Measurements from ENCODE around the gene RAB37. TPM values are rescaled to one million over a fixed set of nuclear protein-coding genes. Genes with fewer than 3 reads are reported as not detected.

RAB37 gene
- total and polyA plus RNA-seq, 7 experiments from 2014 or later: 23.6 to 58.5 (median 30.7) TPM

GRCh38 chr17:74745548-74746177, 8.6 kb downstream of the RAB37 start:
- ATAC-seq (no peak), DNase-seq (no peak)
- CTCF ChIA-PET: interaction anchor here (0.6 to 4.7 kb wide), 17 partner anchors 9 to 1154 kb away, joined by 3 to 56 read pairs (median 7); partner anchors contain the start of genes GRIN2C, NAT9 and RAB37
- no peaks in the 10 kb centered on the region for H3K27me3 Mint-ChIP-seq
- Histone ChIP-seq H3K36me3 (ENCODE audit: control insufficient read depth in 2 of 3, insufficient read depth in 3 of 3, low read length in 3 of 3) (peaks cover 0 to 16% (median 0%) of the 10 kb centered on the region in 3 experiments), H3K27ac (ENCODE audit: low read depth, low read length) (no peak overlapping the region), H3K4me3 (ENCODE audit: low read length) (no peak overlapping the region), H3K27me3 (ENCODE audit: control insufficient read depth in 2 of 2, insufficient read depth in 2 of 2, low read length in 2 of 2) (no peaks in the 10 kb centered on the region), H3K9me3 (ENCODE audit: control insufficient read depth in 2 of 3, low read length in 3 of 3) (no peaks in the 10 kb centered on the region), H3K4me1 (ENCODE audit: control insufficient read depth in 2 of 2, insufficient read depth in 2 of 2, low read length in 2 of 2) (peaks cover 60 to 64% of the 10 kb centered on the region in 2 donors)
- H3K36me3 Mint-ChIP-seq: peaks cover 0 to 40% (median 0%) of the 10 kb centered on the region in 5 donors
- intact Hi-C loops (cut with micrococcal nuclease): loop anchor here (2.0 to 10.0 kb wide), 3 partner anchors 13 to 1513 kb away; partner anchors contain the start of gene SUMO2 (in 1 of the 2)
- H3K27ac Mint-ChIP-seq: peak overlapping the region in 4 of 9 donors; percentile 43 to 95 (median 82)
- peak overlapping the region in 2 of 10 donors; percentile 98 to 100 for H3K4me3 Mint-ChIP-seq
- H3K9me3 Mint-ChIP-seq: peaks cover 0 to 3% (median 0%) of the 10 kb centered on the region in 11 donors
- H3K4me1 Mint-ChIP-seq: peaks cover 54 to 69% (median 63%) of the 10 kb centered on the region in 7 donors
- POLR2A ChIA-PET: interaction anchor here (0.6 to 20.3 kb wide), 11 partner anchors 8 to 118 kb away, joined by 3 to 372 read pairs (median 5); partner anchors contain the start of genes NAT9 and RAB37

- Histone ChIP-seq H3K4me1 (ENCODE audit: control insufficient read depth in 2 of 2, insufficient read depth in 2 of 2, low read length in 2 of 2) (peaks cover 57 to 58% of the 10 kb centered on the region in 2 donors), H3K27ac (ENCODE audit: low read depth, low read length) (peak overlapping the region; percentile 90), H3K9me3 (ENCODE audit: control insufficient read depth in 2 of 3, low read length in 3 of 3) (no peaks in the 10 kb centered on the region), H3K36me3 (ENCODE audit: control insufficient read depth in 2 of 3, insufficient read depth in 3 of 3, low read length in 3 of 3) (peaks cover 0 to 16% (median 0%) of the 10 kb centered on the region in 3 experiments), H3K4me3 (ENCODE audit: low read length) (no peak overlapping the region), H3K27me3 (ENCODE audit: control insufficient read depth in 2 of 2, insufficient read depth in 2 of 2, low read length in 2 of 2) (no peaks in the 10 kb centered on the region)
- DNase-seq (no peak), ATAC-seq (no peak)
- POLR2A ChIA-PET: interaction anchor here (1.3 to 20.3 kb wide), 7 partner anchors 9 to 117 kb away, joined by 3 to 372 read pairs (median 8); partner anchors contain the start of genes NAT9 and RAB37
- intact Hi-C loops (cut with micrococcal nuclease): loop anchor here in 1 of 2 donors (5.0 to 10.0 kb wide), 2 partner anchors 438 to 1514 kb away; partner anchors contain the start of gene SUMO2
- Mint-ChIP-seq H3K4me3 (peak overlapping the region; percentile 69 to 100 (median 81)), H3K27me3 (no peaks in the 10 kb centered on the region), H3K36me3 (peaks cover 0 to 47% (median 6%) of the 10 kb centered on the region in 5 donors), H3K9me3 (peaks cover 0 to 2% (median 0%) of the 10 kb centered on the region in 11 donors), H3K27ac (peak overlapping the region; percentile 65 to 95 (median 86)), H3K4me1 (peaks cover 55 to 68% (median 63%) of the 10 kb centered on the region in 7 donors)
- CTCF ChIA-PET: interaction anchor here (0.7 to 4.7 kb wide), 15 partner anchors 9 to 117 kb away, joined by 3 to 56 read pairs (median 8); partner anchors contain the start of genes NAT9 and RAB37
These were observed 9.3 kb downstream of the RAB37 start for GRCh38 chr17:74746376-74746775.

- Histone ChIP-seq H3K9me3 (ENCODE audit: control insufficient read depth in 2 of 3, low read length in 3 of 3) (no peaks in the 10 kb centered on the region), H3K4me3 (ENCODE audit: low read length) (peak overlapping the region; percentile 95), H3K4me1 (ENCODE audit: control insufficient read depth in 2 of 2, insufficient read depth in 2 of 2, low read length in 2 of 2) (peaks cover 54 to 58% of the 10 kb centered on the region in 2 donors), H3K27me3 (ENCODE audit: control insufficient read depth in 2 of 2, insufficient read depth in 2 of 2, low read length in 2 of 2) (no peaks in the 10 kb centered on the region), H3K27ac (ENCODE audit: low read depth, low read length) (peak overlapping the region; percentile 90), H3K36me3 (ENCODE audit: control insufficient read depth in 2 of 3, insufficient read depth in 3 of 3, low read length in 3 of 3) (peaks cover 0 to 16% (median 0%) of the 10 kb centered on the region in 3 experiments)
- Mint-ChIP-seq H3K27me3 (no peaks in the 10 kb centered on the region), H3K9me3 (peaks cover 0 to 2% (median 0%) of the 10 kb centered on the region in 11 donors), H3K4me1 (peaks cover 53 to 68% (median 63%) of the 10 kb centered on the region in 7 donors), H3K27ac (peak overlapping the region; percentile 65 to 95 (median 86)), H3K4me3 (peak overlapping the region; percentile 69 to 100 (median 81)), H3K36me3 (peaks cover 0 to 50% (median 6%) of the 10 kb centered on the region in 5 donors)
- ChIA-PET CTCF (interaction anchor here (0.7 to 4.7 kb wide), 12 partner anchors 10 to 748 kb away, joined by 3 to 56 read pairs (median 14); partner anchors contain the start of genes NAT9 and RAB37), POLR2A (interaction anchor here (0.6 to 20.3 kb wide), 8 partner anchors 8 to 543 kb away, joined by 3 to 372 read pairs (median 6); partner anchors contain the start of genes NAT9 and RAB37)
- DNase-seq: no peak
- intact Hi-C loops (cut with micrococcal nuclease): loop anchor here in 1 of 2 donors (5.0 to 10.0 kb wide), 2 partner anchors 438 to 1515 kb away; partner anchors contain the start of gene SUMO2
- ATAC-seq: no peak
These were observed 9.9 kb downstream of the RAB37 start for GRCh38 chr17:74746922-74747321.

DNA sequence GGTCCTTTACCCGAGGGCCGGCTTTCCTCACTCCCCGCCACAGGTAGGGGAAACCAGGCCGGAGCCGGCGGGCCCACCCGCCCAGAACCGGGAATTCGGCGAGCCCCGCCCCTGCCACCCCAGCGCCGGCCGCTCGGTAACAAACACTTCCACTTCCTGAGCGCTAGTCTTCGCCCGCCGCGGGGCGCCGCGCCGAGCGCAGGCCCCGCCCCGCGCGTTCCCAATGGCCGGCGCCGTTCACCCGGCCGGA, 11.1 kb downstream of the RAB37 start:
- H3K36me3 ChIP-seq (ENCODE audit: control insufficient read depth in 2 of 3, insufficient read depth in 3 of 3, low read length in 3 of 3): peaks cover 0 to 24% (median 3%) of the 10 kb centered on the region in 3 experiments
- POLR2A ChIA-PET: interaction anchor here (1.1 to 20.3 kb wide), 4 partner anchors 11 to 91 kb away, joined by 3 to 372 read pairs (median 34); partner anchors contain the start of genes NAT9 and RAB37
- Mint-ChIP-seq H3K4me3 (peak overlapping the region; percentile 69 to 100 (median 92)), H3K4me1 (peaks cover 54 to 68% (median 63%) of the 10 kb centered on the region in 7 donors), H3K36me3 (peaks cover 4 to 55% (median 16%) of the 10 kb centered on the region in 5 donors), H3K9me3 (peaks cover 0 to 2% (median 0%) of the 10 kb centered on the region in 11 donors), H3K27me3 (no peaks in the 10 kb centered on the region), H3K27ac (peak overlapping the region in 3 of 9 donors; percentile 57 to 91 (median 85))
- H3K4me3 ChIP-seq (ENCODE audit: low read length): peak overlapping the region; percentile 95
- no peak for ATAC-seq
- DNase-seq: peak in 2 of 9 donors; percentile 85 to 91
- H3K27ac ChIP-seq (ENCODE audit: low read depth, low read length): peak overlapping the region; percentile 90
- H3K9me3 ChIP-seq (ENCODE audit: control insufficient read depth in 2 of 3, low read length in 3 of 3): no peaks in the 10 kb centered on the region
- intact Hi-C loops (cut with micrococcal nuclease): loop anchor here (1.0 to 10.0 kb wide), 9 partner anchors 10 to 1516 kb away; partner anchors contain the start of genes NAT9 (in 2 of the 2) and SUMO2 (in 1 of the 2)
- H3K4me1 ChIP-seq (ENCODE audit: control insufficient read depth in 2 of 2, insufficient read depth in 2 of 2, low read length in 2 of 2): peaks cover 54 to 59% of the 10 kb centered on the region in 2 donors
- no peaks in the 10 kb centered on the region for H3K27me3 ChIP-seq (ENCODE audit: control insufficient read depth in 2 of 2, insufficient read depth in 2 of 2, low read length in 2 of 2)
- CTCF ChIA-PET: interaction anchor here (0.7 to 4.7 kb wide), 3 partner anchors 14 to 90 kb away, joined by 5 to 44 read pairs (median 30); no protein-coding TSS in a partner anchor

GRCh38 chr17:74748529-74749278, 11.6 kb downstream of the RAB37 start, which contains the start of gene NHERF1:
Gene NHERF1 (plus strand): TSS chr17:74748628. CDS start chr17:74748847, 219 bp downstream.
- Mint-ChIP-seq H3K4me3 (peak within 1 kb of the TSS; percentile 96 to 100 (median 98)), H3K9me3 (peaks cover 0 to 2% (median 0%) of the 10 kb centered on the region in 11 donors), H3K27ac (peak within 1 kb of the TSS; percentile 80 to 97 (median 93)), H3K27me3 (no peaks in the 10 kb centered on the region), H3K4me1 (peaks cover 54 to 68% (median 62%) of the 10 kb centered on the region in 7 donors), H3K36me3 (peaks cover 4 to 54% (median 17%) of the 10 kb centered on the region in 5 donors)
- H3K36me3 ChIP-seq (ENCODE audit: control insufficient read depth in 2 of 3, insufficient read depth in 3 of 3, low read length in 3 of 3): peaks cover 0 to 24% (median 3%) of the 10 kb centered on the region in 3 experiments
- ChIA-PET CTCF (interaction anchor here (0.8 to 14.1 kb wide), 9 partner anchors 7 to 121 kb away, joined by 3 to 165 read pairs (median 5); partner anchors contain the start of gene NAT9), POLR2A (interaction anchor here (0.6 to 20.3 kb wide), 11 partner anchors 8 to 286 kb away, joined by 3 to 372 read pairs (median 4); partner anchors contain the start of genes FDXR, NAT9 and RAB37)
- DNase-seq (peak; percentile 45 to 98 (median 91)), ATAC-seq (peak; percentile 95)
- H3K4me1 ChIP-seq (ENCODE audit: control insufficient read depth in 2 of 2, insufficient read depth in 2 of 2, low read length in 2 of 2): peaks cover 54 to 59% of the 10 kb centered on the region in 2 donors
- H3K9me3 ChIP-seq (ENCODE audit: control insufficient read depth in 2 of 3, low read length in 3 of 3): no peaks in the 10 kb centered on the region
- peak within 1 kb of the TSS; percentile 95 for H3K4me3 ChIP-seq (ENCODE audit: low read length)
- intact Hi-C loops (cut with micrococcal nuclease): loop anchor here (1.0 to 10.0 kb wide), 9 partner anchors 10 to 1516 kb away; partner anchors contain the start of genes NAT9 (in 2 of the 2) and SUMO2 (in 1 of the 2)
- no peaks in the 10 kb centered on the region for H3K27me3 ChIP-seq (ENCODE audit: control insufficient read depth in 2 of 2, insufficient read depth in 2 of 2, low read length in 2 of 2)
- H3K27ac ChIP-seq (ENCODE audit: low read depth, low read length): peak within 1 kb of the TSS; percentile 90

Measured in naive thymus-derived CD4-positive, alpha-beta T cell (primary cell).